Panc1 (cell line): Measurements from ENCODE around the gene PTCHD4.

ENCODE experiments used
- TF ChIP-seq, protein P1 (sequence below): fragments of 450-650 bp; IDR thresholded peaks from 2 replicates; pipeline ENCODE4 v1.5.1; 2017; ENCODE audit warnings: mild to moderate bottlenecking
- TF ChIP-seq, protein P2 (sequence below), 2 experiments: IDR thresholded peaks; 2 replicates each; pipeline ENCODE4 v1.6.1; 2011 to 2012; ENCODE audit warnings: low read depth in 2 of 2, control low read depth in 1 of 2, low read length in 1 of 2, mild to moderate bottlenecking in 1 of 2, moderate library complexity in 1 of 2; ENCODE audit not compliant: insufficient read depth in 1 of 2

DNA sequence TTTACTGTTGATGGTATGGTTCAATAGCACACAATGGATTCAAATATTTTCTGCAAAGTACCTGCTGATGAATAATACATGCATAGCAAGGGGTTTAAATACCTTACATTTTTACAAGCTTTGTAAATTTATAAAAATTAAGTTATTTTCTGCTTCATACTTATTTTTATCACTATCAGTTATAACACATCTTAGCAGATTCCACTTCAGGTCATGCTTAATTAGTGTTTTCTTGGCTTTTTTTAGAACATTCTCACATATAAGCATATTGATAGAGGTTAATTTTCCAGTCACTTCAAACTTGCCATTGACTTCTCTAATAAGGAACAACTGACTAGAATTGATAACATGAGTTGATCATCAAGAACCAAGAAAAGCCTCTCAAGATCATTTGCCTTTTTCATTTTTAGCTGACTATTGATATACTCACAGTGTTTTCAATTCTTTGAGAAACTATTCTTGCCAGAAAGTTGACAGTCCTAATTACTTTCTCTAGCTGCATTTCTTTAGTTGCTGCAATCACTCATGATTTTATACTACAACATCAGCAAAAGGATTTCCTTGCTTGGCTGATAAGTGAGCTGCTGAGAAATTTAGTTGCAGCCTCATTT lies 25.8 kb downstream of the PTCHD4 start:
- TF ChIP-seq, protein P1, sequence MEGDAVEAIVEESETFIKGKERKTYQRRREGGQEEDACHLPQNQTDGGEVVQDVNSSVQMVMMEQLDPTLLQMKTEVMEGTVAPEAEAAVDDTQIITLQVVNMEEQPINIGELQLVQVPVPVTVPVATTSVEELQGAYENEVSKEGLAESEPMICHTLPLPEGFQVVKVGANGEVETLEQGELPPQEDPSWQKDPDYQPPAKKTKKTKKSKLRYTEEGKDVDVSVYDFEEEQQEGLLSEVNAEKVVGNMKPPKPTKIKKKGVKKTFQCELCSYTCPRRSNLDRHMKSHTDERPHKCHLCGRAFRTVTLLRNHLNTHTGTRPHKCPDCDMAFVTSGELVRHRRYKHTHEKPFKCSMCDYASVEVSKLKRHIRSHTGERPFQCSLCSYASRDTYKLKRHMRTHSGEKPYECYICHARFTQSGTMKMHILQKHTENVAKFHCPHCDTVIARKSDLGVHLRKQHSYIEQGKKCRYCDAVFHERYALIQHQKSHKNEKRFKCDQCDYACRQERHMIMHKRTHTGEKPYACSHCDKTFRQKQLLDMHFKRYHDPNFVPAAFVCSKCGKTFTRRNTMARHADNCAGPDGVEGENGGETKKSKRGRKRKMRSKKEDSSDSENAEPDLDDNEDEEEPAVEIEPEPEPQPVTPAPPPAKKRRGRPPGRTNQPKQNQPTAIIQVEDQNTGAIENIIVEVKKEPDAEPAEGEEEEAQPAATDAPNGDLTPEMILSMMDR: no peak
- TF ChIP-seq, protein P2, sequence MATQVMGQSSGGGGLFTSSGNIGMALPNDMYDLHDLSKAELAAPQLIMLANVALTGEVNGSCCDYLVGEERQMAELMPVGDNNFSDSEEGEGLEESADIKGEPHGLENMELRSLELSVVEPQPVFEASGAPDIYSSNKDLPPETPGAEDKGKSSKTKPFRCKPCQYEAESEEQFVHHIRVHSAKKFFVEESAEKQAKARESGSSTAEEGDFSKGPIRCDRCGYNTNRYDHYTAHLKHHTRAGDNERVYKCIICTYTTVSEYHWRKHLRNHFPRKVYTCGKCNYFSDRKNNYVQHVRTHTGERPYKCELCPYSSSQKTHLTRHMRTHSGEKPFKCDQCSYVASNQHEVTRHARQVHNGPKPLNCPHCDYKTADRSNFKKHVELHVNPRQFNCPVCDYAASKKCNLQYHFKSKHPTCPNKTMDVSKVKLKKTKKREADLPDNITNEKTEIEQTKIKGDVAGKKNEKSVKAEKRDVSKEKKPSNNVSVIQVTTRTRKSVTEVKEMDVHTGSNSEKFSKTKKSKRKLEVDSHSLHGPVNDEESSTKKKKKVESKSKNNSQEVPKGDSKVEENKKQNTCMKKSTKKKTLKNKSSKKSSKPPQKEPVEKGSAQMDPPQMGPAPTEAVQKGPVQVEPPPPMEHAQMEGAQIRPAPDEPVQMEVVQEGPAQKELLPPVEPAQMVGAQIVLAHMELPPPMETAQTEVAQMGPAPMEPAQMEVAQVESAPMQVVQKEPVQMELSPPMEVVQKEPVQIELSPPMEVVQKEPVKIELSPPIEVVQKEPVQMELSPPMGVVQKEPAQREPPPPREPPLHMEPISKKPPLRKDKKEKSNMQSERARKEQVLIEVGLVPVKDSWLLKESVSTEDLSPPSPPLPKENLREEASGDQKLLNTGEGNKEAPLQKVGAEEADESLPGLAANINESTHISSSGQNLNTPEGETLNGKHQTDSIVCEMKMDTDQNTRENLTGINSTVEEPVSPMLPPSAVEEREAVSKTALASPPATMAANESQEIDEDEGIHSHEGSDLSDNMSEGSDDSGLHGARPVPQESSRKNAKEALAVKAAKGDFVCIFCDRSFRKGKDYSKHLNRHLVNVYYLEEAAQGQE (IDR thresholded peaks at IDR 0.05; ENCODE audit: insufficient read depth in 1 of 2, low read depth in 2 of 2, low read length in 1 of 2): no peak
